ENCODE measurements around the gene ARSJ. TPM values are rescaled to one million over a fixed set of nuclear protein-coding genes. Genes with fewer than 3 reads are reported as not detected.

Gene ARSJ
- total RNA-seq, 2 donors from 2014 or later: 15.0 to 25.0 TPM

DNA sequence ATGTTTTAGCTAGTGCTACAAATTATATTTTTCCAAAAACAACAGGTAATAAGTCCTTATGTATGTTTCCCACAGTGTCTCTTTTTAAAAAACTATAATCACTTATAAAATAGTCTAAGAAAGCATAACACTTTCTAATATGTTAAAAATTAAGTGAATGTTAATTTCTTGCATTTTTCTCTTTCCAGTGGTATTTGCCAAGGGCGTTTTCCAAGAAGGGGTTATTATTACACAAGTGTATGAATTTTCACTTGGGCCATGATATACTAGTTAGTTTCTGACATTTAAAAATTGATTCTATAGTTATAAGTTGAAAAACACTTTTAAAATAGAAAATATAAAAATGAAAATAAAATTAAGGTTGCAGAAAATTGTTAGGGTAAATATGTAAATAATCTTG lies 74.6 kb downstream of the ARSJ start:
- H3K36me3 ChIP-seq: peaks cover 7% of the 10 kb centered on the region
- H3K27me3 ChIP-seq (replicated peaks; ENCODE audit: insufficient read depth): no peaks in the 10 kb centered on the region
- DNase-seq (ENCODE audit: low spot score): no peak
- H3K27ac ChIP-seq: no peak overlapping the region
- H3K4me3 ChIP-seq: no peak overlapping the region
- H3K9me3 ChIP-seq: no peaks in the 10 kb centered on the region
- no peak for ATAC-seq (ENCODE audit: insufficient number of reproducible peaks, low FRiP score, low read depth)
- H3K4me1 ChIP-seq (ENCODE audit: control insufficient read depth in 1 of 2, low read depth in 2 of 2): peaks cover 0 to 6% of the 10 kb centered on the region in 2 donors
- no peak for TF ChIP-seq CTCF (IDR thresholded peaks at IDR 0.05)

DNA sequence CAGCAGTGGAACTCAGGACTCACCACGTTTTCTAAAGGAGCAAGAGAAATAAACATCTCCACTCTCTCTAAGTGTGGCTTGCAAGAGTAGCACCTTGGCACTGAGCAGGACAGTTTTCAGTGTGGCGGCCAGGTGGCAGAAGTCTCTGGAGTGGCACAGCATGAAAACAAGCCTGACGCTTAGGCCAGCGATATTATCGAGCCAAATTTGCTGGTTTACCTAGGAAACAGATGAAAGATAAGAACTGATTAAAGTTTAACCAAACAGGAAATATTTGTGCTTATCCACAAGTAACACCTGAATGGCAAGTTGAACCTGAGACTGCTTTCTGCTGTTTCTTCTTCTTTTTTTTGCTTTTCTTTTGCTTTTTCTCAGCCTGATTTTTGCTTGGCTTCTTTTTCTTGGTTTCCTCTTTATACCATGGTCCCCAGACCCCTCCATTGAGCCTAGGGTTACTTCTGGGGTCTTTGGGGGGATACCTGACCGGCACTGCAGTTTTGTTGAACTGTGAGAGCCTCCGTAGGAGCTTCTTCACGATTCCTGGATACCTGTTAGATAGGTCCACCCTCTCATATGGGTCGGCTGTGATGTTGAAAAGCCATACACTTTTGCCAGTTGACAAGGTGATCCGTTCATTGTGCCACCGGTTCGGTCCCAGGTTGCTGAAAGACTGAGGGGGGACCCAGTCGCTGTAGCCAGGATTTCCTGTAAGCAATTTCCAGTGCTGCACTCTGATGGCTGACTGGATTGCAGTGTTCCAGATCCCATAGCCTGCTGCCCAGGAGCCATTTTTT lies 77.3 kb downstream of the ARSJ start:
- no peak for DNase-seq (ENCODE audit: low spot score)
- Histone ChIP-seq H3K36me3 (peaks cover 7% of the 10 kb centered on the region), H3K4me3 (no peak overlapping the region), H3K27me3 (replicated peaks; ENCODE audit: insufficient read depth) (no peaks in the 10 kb centered on the region), H3K4me1 (ENCODE audit: control insufficient read depth in 1 of 2, low read depth in 2 of 2) (peaks cover 0 to 13% of the 10 kb centered on the region in 2 donors), H3K9me3 (no peaks in the 10 kb centered on the region), H3K27ac (no peak overlapping the region)
- ATAC-seq (ENCODE audit: insufficient number of reproducible peaks, low FRiP score, low read depth): no peak
- no peak for TF ChIP-seq CTCF (IDR thresholded peaks at IDR 0.05)

GRCh38 chr4:113899271-113900070 lies 80.0 kb downstream of the ARSJ start:
- Histone ChIP-seq H3K27me3 (replicated peaks; ENCODE audit: insufficient read depth) (no peaks in the 10 kb centered on the region), H3K27ac (no peak overlapping the region)
- TF ChIP-seq CTCF (IDR thresholded peaks at IDR 0.05): no peak

DNA sequence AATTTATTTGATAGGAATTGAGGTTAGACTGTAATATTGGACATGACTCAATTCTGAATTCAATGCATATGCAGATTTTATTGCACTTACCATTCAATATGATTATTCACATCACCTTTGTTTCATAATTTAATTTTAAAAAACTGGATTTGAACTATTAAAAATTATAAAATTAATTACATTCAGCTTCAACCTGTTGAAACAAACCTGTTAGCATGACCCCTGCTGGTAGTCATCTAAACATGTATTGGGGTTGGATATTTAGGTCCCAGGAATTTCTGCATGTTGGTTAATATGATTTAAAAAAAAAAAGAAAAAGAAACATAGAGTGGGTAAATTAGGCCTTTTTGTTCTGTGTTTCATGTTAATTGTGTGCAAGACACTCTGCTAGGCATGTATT lies 85.9 kb downstream of the ARSJ start:
- no peaks in the 10 kb centered on the region for H3K27me3 ChIP-seq (replicated peaks; ENCODE audit: insufficient read depth)
- ATAC-seq (ENCODE audit: insufficient number of reproducible peaks, low FRiP score, low read depth) (no peak), DNase-seq (ENCODE audit: low spot score) (no peak)
- H3K27ac ChIP-seq: no peak overlapping the region
- no peak for TF ChIP-seq CTCF (IDR thresholded peaks at IDR 0.05)
- H3K4me1 ChIP-seq (ENCODE audit: control insufficient read depth in 1 of 2, low read depth in 2 of 2): no peaks in the 10 kb centered on the region
- H3K9me3 ChIP-seq: no peaks in the 10 kb centered on the region
- H3K4me3 ChIP-seq: no peak overlapping the region
- no peaks in the 10 kb centered on the region for H3K36me3 ChIP-seq

More at GRCh38 chr4:113899271-113900070, 80.0 kb downstream of the ARSJ start:
- DNase-seq (ENCODE audit: low spot score): no peak
- Histone ChIP-seq H3K4me3 (no peak overlapping the region), H3K36me3 (peaks cover 7% of the 10 kb centered on the region), H3K4me1 (ENCODE audit: control insufficient read depth in 1 of 2, low read depth in 2 of 2) (peaks cover 0 to 9% of the 10 kb centered on the region in 2 donors), H3K9me3 (no peaks in the 10 kb centered on the region)
- no peak for ATAC-seq (ENCODE audit: insufficient number of reproducible peaks, low FRiP score, low read depth)

DNA sequence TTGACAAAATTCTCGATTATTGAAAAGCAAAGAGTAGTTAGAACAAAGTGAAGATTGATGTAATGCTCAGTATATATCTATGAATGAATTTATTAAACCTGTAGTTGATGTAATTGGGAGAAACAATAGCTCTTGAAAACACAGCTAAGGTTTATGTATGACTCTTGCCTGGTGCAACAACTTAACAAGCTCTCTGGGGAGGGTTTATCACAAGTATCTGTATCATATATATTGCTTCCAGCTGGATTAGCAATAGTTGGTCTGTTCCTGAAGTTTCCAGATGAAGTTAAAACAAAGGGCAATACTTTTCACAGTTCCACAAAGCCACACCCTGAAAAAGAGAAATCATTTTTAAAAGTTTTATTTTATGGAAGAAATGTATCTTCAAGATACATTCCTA lies 91.4 kb downstream of the ARSJ start:
- no peak for ATAC-seq (ENCODE audit: insufficient number of reproducible peaks, low FRiP score, low read depth)
- Histone ChIP-seq H3K27me3 (replicated peaks; ENCODE audit: insufficient read depth) (no peaks in the 10 kb centered on the region), H3K9me3 (no peaks in the 10 kb centered on the region), H3K4me1 (ENCODE audit: control insufficient read depth in 1 of 2, low read depth in 2 of 2) (peaks cover 2% of the 10 kb centered on the region in 2 donors), H3K36me3 (no peaks in the 10 kb centered on the region), H3K4me3 (no peak overlapping the region), H3K27ac (no peak overlapping the region)
- DNase-seq (ENCODE audit: low spot score): no peak
- TF ChIP-seq CTCF (IDR thresholded peaks at IDR 0.05): no peak
